Body of pancreas (tissue), 4 donors: ENCODE measurements around the gene MRPL46. TPM values are rescaled to one million over a fixed set of nuclear protein-coding genes. Genes with fewer than 3 reads are reported as not detected.
A peak's percentile ranks its signal among the peaks of the same experiment; 100 is the strongest.
"Not testable (repeated sequence)": the region's sequence is repeated elsewhere in the genome, so short reads cannot be mapped to it uniquely, and the experiment has no call there.

ENCODE experiments used
- ATAC-seq: fragments of 150-250 bp; one replicate; pipeline ENCODE4 v1.9.1; 2016
- DNase-seq, 4 donors: peaks; one replicate each; pipeline ENCODE4 v3.0.0-alpha.2; 2019
- H3K27ac ChIP-seq, 4 donors: fragments of 200-600 bp; sonication (generic); 1 replicate in 3 of 4; 2 replicates in 1 of 4; pipeline versions ENCODE4 v1.5.1 to v1.6.1; 2016 to 2019; ENCODE audit warnings: mild to moderate bottlenecking in 1 of 4, mixed read lengths in 1 of 4, moderate library complexity in 1 of 4
- H3K27me3 ChIP-seq, 2 donors: fragments of 200-600 bp; sonication (generic); one replicate each; pipeline ENCODE4 v1.6.0; 2016; ENCODE audit warnings: mild to moderate bottlenecking in 1 of 2
- H3K36me3 ChIP-seq, 2 donors: fragments of 200-600 bp; sonication (generic); replicated peaks in 1 of 2; 2 replicates each; pipeline ENCODE4 v1.5.1; 2016; ENCODE audit warnings: low read depth in 2 of 2; ENCODE audit not compliant: insufficient read depth in 1 of 2
- H3K4me1 ChIP-seq: fragments of 200-600 bp; sonication (generic); one replicate; pipeline ENCODE4 v1.6.0; 2016
- H3K4me3 ChIP-seq, 2 donors: fragments of 200-600 bp; sonication (generic); 1 replicate in 1 of 2; 2 replicates in 1 of 2; pipeline ENCODE4 v1.5.1; 2016 to 2019
- H3K9me3 ChIP-seq, 3 donors: fragments of 200-600 bp; sonication (generic); 1 replicate in 2 of 3; 2 replicates in 1 of 3; pipeline ENCODE4 v1.5.1; 2016
- CTCF ChIP-seq, 7 experiments: fragments of 450-650 bp in 4 of 7; fragments of 200-600 bp in 3 of 7; sonication (generic) in 3 of 7; IDR thresholded peaks; one replicate each; pipeline ENCODE4 v1.5.1; 2016 to 2019; ENCODE audit warnings: antibody characterized with exemption in 7 of 7
- POLR2A ChIP-seq, 3 donors: fragments of 450-650 bp; IDR thresholded peaks; one replicate each; pipeline ENCODE4 v1.6.1; 2016; ENCODE audit warnings: antibody characterized with exemption in 3 of 3, mild to moderate bottlenecking in 2 of 3
- WGBS, 2 donors: methylation state at CpG; one replicate each; pipeline ENCODE4 v1.1.5; 2017; 5-methylcytosine and 5-hydroxymethylcytosine counted together
- intact Hi-C: fragments of 100-400 bp; cut with DNase I; formaldehyde crosslinking; loops from one replicate; pipeline ENCODE4 v1.15.1; 2023
- total RNA-seq, 2 donors: library from RNA; depleted of rRNA; stranded (reverse); fragments of >200 nt; gene quantifications; one replicate each; pipeline ENCODE4 v1.1.0, GENCODE V29; 2016

Gene MRPL46
- total RNA-seq, 2 donors from 2014 or later: 9.6 to 16.2 TPM

GRCh38 chr15:88477126-88477525 is 9.9 kb upstream of the MRPL46 start:
- no peak for DNase-seq
- ATAC-seq: no peak
- Histone ChIP-seq H3K9me3 (no peaks in the 10 kb centered on the region), H3K4me3 (no peak overlapping the region), H3K27ac (no peak overlapping the region), H3K4me1 (peaks cover 6% of the 10 kb centered on the region), H3K36me3 (peaks cover 0 to 12% of the 10 kb centered on the region in 2 donors), H3K27me3 (no peaks in the 10 kb centered on the region)
- WGBS, 2 donors: 75 to 88% methylated on average over 7 of the region's 7 CpGs
- TF ChIP-seq POLR2A (IDR thresholded peaks at IDR 0.05) (no peak), CTCF (IDR thresholded peaks at IDR 0.05) (no peak)
- intact Hi-C loops: loop anchor here (10.0 kb wide), 1 partner anchor 138 kb away; no protein-coding TSS in a partner anchor

GRCh38 chr15:88476635-88477060 is 9.5 kb upstream of the MRPL46 start:
- Histone ChIP-seq H3K9me3 (no peaks in the 10 kb centered on the region), H3K4me1 (peaks cover 6% of the 10 kb centered on the region), H3K27ac (no peak overlapping the region), H3K36me3 (peaks cover 0 to 12% of the 10 kb centered on the region in 2 donors), H3K27me3 (no peaks in the 10 kb centered on the region), H3K4me3 (no peak overlapping the region)
- ATAC-seq (peak; percentile 42), DNase-seq (peak; percentile 23 to 56 (median 48))
- intact Hi-C loops: loop anchor here (10.0 kb wide), 1 partner anchor 138 kb away; no protein-coding TSS in a partner anchor
- 52 to 57% methylated on average over 8 of the region's 8 CpGs for WGBS, 2 donors
- TF ChIP-seq POLR2A (IDR thresholded peaks at IDR 0.05) (no peak), CTCF (IDR thresholded peaks at IDR 0.05) (peak in 6 of 7 experiments; percentile 24 to 55 (median 46))

GRCh38 chr15:88473661-88474293 is 6.6 kb upstream of the MRPL46 start:
- intact Hi-C loops: loop anchor here (10.0 kb wide), 1 partner anchor 141 kb away; no protein-coding TSS in a partner anchor
- H3K27me3 ChIP-seq, H3K4me1 ChIP-seq, ATAC-seq, H3K4me3 ChIP-seq, DNase-seq, H3K27ac ChIP-seq, H3K9me3 ChIP-seq: not testable (repeated sequence)
- 97 to 98% methylated on average over 4 of the region's 4 CpGs for WGBS, 2 donors
- peaks cover 0 to 12% of the 10 kb centered on the region in 2 donors for H3K36me3 ChIP-seq

GRCh38 chr15:88472225-88472624 is 5.0 kb upstream of the MRPL46 start:
- TF ChIP-seq CTCF (IDR thresholded peaks at IDR 0.05): no peak
- TF ChIP-seq POLR2A (IDR thresholded peaks at IDR 0.05): no peak
- DNase-seq: no peak
- no peaks in the 10 kb centered on the region for H3K27me3 ChIP-seq
- H3K27ac ChIP-seq: no peak overlapping the region
- intact Hi-C loops: loop anchor here (10.0 kb wide), 1 partner anchor 143 kb away; no protein-coding TSS in a partner anchor
- no peaks in the 10 kb centered on the region for H3K9me3 ChIP-seq
- peaks cover 12% of the 10 kb centered on the region for H3K4me1 ChIP-seq
- no peak overlapping the region for H3K4me3 ChIP-seq
- ATAC-seq: no peak
- 87 to 91% methylated on average over 4 of the region's 4 CpGs for WGBS, 2 donors
- H3K36me3 ChIP-seq: peaks cover 0 to 9% of the 10 kb centered on the region in 2 donors

GRCh38 chr15:88470625-88471372 is 3.6 kb upstream of the MRPL46 start:
- Histone ChIP-seq H3K4me1 (peaks cover 21% of the 10 kb centered on the region), H3K9me3 (no peaks in the 10 kb centered on the region), H3K27ac (no peak overlapping the region), H3K4me3 (no peak overlapping the region), H3K36me3 (peaks cover 0 to 7% of the 10 kb centered on the region in 2 donors), H3K27me3 (no peaks in the 10 kb centered on the region)
- 88 to 89% methylated on average over 6 of the region's 6 CpGs for WGBS, 2 donors
- DNase-seq: no peak
- ATAC-seq: no peak
- intact Hi-C loops: loop anchor here (10.0 kb wide), 1 partner anchor 144 kb away; no protein-coding TSS in a partner anchor
- TF ChIP-seq CTCF (IDR thresholded peaks at IDR 0.05) (no peak), POLR2A (IDR thresholded peaks at IDR 0.05) (no peak)
